A673 (cell line): ENCODE results near the gene ANKRD1. TPM values are rescaled to one million over a fixed set of nuclear protein-coding genes. Genes with fewer than 3 reads are reported as not detected.

ENCODE experiments used
- BruUV-seq: library from RNA; stranded (reverse); fragments of 400-500 nt; replicated peaks from 2 replicates; lab custom pipeline; 2021; lab: Mats Ljungman, UMichigan
- CTCF ChIA-PET: fragments of 300-600 bp; sonication (Branson Sonifier 250); formaldehyde crosslinking; loops from one replicate; lab custom pipeline; 2022; ENCODE audit warnings: antibody characterized with exemption; lab: Charles Lee
- POLR2A ChIA-PET: fragments of 300-600 bp; sonication (Branson Sonifier 250); formaldehyde crosslinking; loops from one replicate; lab custom pipeline; 2022; ENCODE audit warnings: antibody characterized with exemption; ENCODE audit not compliant: low non-redundant PET; lab: Charles Lee
- DNase-seq: peaks from one replicate; pipeline ENCODE4 v3.0.0-alpha.2; 2015; ENCODE audit warnings: low spot score
- H3K27ac ChIP-seq: fragments of 200-600 bp; sonication (generic); 2 replicates; pipeline ENCODE4 v1.5.1; 2016; ENCODE audit warnings: mixed run types, low read depth, mild to moderate bottlenecking, mixed read lengths, antibody characterized with exemption, low read length; ENCODE audit not compliant: poor library complexity, severe bottlenecking
- H3K27me3 ChIP-seq: fragments of 200-600 bp; sonication (generic); replicated peaks from 2 replicates; pipeline ENCODE4 v1.6.1; 2017; ENCODE audit warnings: mixed run types, low read depth, mild to moderate bottlenecking, mixed read lengths, antibody characterized with exemption, low read length; ENCODE audit not compliant: insufficient read depth, poor library complexity
- H3K36me3 ChIP-seq: fragments of 200-600 bp; sonication (generic); 2 replicates; pipeline ENCODE4 v1.6.1; 2016; ENCODE audit warnings: mixed run types, mild to moderate bottlenecking, mixed read lengths, antibody characterized with exemption, low read length; ENCODE audit not compliant: insufficient read depth, poor library complexity, severe bottlenecking
- H3K4me1 ChIP-seq: fragments of 200-600 bp; sonication (generic); 2 replicates; pipeline ENCODE4 v1.6.1; 2017; ENCODE audit warnings: mixed run types, mild to moderate bottlenecking, mixed read lengths, antibody characterized with exemption, low read length; ENCODE audit not compliant: insufficient read depth, poor library complexity, severe bottlenecking
- H3K4me3 ChIP-seq: fragments of 200-600 bp; sonication (generic); 2 replicates; pipeline ENCODE4 v1.5.1; 2016; ENCODE audit warnings: low read depth, mixed run types, mild to moderate bottlenecking, mixed read lengths, low read length; ENCODE audit not compliant: poor library complexity, severe bottlenecking
- H3K9me3 ChIP-seq: fragments of 200-600 bp; sonication (generic); 2 replicates; pipeline ENCODE4 v1.6.1; 2016; ENCODE audit warnings: mixed run types, low read depth, mild to moderate bottlenecking, mixed read lengths, antibody characterized with exemption, low read length; ENCODE audit not compliant: poor library complexity, severe bottlenecking
- EZH2 ChIP-seq: fragments of 200-600 bp; sonication (generic); IDR thresholded peaks from 2 replicates; pipeline ENCODE4 v1.6.1; 2017; ENCODE audit warnings: borderline replicate concordance, low read depth, mild to moderate bottlenecking, mixed read lengths, antibody characterized with exemption, low read length; ENCODE audit not compliant: poor library complexity, severe bottlenecking
- intact Hi-C: fragments of 100-400 bp; cut with micrococcal nuclease; formaldehyde crosslinking; loops from one replicate; pipeline ENCODE4 v1.10.0; 2022; ENCODE audit not compliant: unreplicated experiment
- total RNA-seq: library from RNA; stranded (reverse); gene quantifications from 2 replicates; pipeline ENCODE4 v1.2.3, GENCODE V29; 2021
- TF ChIP-seq, protein P1 (sequence below): fragments of 300-800, 200-600 bp; sonication (generic); conservative IDR thresholded peaks from 2 replicates; pipeline ENCODE4 v1.5.1; 2017; ENCODE audit warnings: low read depth, mild to moderate bottlenecking, antibody characterized with exemption, low read length, moderate library complexity, mixed read lengths

Gene ANKRD1
- total RNA-seq, 1 experiment from 2014 or later, result not detected

DNA sequence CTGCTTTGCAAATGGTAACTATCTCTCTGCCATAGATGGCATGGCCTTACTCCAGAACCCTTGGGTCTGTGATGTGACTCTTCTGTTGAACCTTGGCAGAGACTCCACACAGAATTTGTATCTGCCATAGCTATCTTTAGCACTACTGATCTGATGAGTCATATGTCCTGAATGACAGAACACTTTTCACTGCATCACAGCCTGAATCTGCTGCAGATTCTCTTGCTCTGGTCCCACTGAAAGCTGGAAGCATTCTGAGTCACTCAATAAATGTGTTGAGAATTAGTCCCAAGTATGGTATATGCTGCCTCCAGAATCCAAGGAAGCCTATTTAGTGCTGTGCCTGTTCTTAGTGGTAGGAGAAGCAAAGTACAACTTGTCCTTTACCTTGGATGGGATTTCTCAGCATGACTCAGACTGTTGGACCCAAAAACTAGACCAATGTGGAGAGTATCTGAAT is 39.5 kb upstream of the ANKRD1 start:
- TF ChIP-seq EZH2, result no peak
- TF ChIP-seq, protein P1, sequence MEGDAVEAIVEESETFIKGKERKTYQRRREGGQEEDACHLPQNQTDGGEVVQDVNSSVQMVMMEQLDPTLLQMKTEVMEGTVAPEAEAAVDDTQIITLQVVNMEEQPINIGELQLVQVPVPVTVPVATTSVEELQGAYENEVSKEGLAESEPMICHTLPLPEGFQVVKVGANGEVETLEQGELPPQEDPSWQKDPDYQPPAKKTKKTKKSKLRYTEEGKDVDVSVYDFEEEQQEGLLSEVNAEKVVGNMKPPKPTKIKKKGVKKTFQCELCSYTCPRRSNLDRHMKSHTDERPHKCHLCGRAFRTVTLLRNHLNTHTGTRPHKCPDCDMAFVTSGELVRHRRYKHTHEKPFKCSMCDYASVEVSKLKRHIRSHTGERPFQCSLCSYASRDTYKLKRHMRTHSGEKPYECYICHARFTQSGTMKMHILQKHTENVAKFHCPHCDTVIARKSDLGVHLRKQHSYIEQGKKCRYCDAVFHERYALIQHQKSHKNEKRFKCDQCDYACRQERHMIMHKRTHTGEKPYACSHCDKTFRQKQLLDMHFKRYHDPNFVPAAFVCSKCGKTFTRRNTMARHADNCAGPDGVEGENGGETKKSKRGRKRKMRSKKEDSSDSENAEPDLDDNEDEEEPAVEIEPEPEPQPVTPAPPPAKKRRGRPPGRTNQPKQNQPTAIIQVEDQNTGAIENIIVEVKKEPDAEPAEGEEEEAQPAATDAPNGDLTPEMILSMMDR, result no peak
- POLR2A ChIA-PET, result no interaction called here
- H3K4me3 ChIP-seq, result no peak overlapping the region
- intact Hi-C loops, result no loop called here
- CTCF ChIA-PET, result interaction anchor here (0.5 kb wide), 1 partner anchor 310 kb away, joined by 6 read pairs; no protein-coding TSS in a partner anchor
- no peak overlapping the region for H3K27ac ChIP-seq
- no peaks in the 10 kb centered on the region for H3K9me3 ChIP-seq
- peaks cover 3% of the 10 kb centered on the region for H3K27me3 ChIP-seq
- H3K4me1 ChIP-seq, result no peaks in the 10 kb centered on the region
- DNase-seq, result peak; percentile 33
- BruUV-seq, result no TSS peak
- H3K36me3 ChIP-seq, result no peaks in the 10 kb centered on the region

DNA sequence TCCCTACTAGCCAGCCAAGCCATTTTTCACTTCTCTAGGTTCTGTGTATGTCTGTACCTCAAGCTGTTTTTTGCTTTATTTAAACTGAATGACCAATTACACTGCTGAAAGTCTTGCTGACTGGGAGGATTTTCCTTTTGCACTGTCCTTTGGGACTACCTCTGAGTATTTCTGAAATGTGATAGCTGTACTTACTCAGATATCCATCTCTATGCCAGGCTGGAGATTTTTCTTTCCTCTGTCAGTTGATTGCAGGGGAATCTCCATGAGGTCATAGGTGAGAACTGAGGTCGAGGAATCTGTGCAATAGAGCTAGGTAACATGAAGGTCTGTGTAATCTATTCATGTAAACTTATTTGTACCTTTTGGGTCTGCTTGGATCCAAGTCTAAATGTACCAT is 38.9 kb upstream of the ANKRD1 start:
- intact Hi-C loops, result no loop called here
- POLR2A ChIA-PET, result interaction anchor here (0.6 kb wide), 1 partner anchor 291 kb away, joined by 5 read pairs; no protein-coding TSS in a partner anchor

DNA sequence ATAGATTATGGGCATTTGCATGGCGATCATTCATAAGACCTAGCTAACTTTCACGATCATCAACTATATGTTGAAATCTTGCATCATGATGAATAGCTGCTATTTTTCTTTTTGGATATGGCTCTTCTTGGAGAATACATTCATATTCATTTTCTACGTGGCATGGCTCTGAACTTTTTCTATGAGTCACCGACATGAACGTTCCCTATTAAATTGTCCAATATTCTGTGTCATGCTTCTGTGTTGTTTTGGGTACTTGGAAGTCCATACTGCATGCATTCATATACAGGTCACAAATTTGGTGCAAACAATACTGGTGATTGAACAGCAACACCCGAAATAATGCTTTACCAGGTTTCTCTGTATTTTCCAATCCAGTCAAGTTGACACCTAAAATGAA is 37.9 kb upstream of the ANKRD1 start:
- TF ChIP-seq, protein P1, result no peak
- TF ChIP-seq EZH2, result no peak
- BruUV-seq, result no TSS peak
- H3K4me1 ChIP-seq, result no peaks in the 10 kb centered on the region
- intact Hi-C loops, result no loop called here
- no peaks in the 10 kb centered on the region for H3K9me3 ChIP-seq
- ChIA-PET POLR2A (no interaction called here), CTCF (no interaction called here)
- H3K27ac ChIP-seq, result no peak overlapping the region
- H3K36me3 ChIP-seq, result no peaks in the 10 kb centered on the region
- H3K27me3 ChIP-seq, result no peaks in the 10 kb centered on the region
- H3K4me3 ChIP-seq, result no peak overlapping the region
- DNase-seq, result no peak

More for the DNA sequence above, 38.9 kb upstream of the ANKRD1 start:
- Histone ChIP-seq H3K27ac (no peak overlapping the region), H3K36me3 (no peaks in the 10 kb centered on the region), H3K9me3 (no peaks in the 10 kb centered on the region), H3K27me3 (peaks cover 3% of the 10 kb centered on the region), H3K4me3 (no peak overlapping the region), H3K4me1 (no peaks in the 10 kb centered on the region)
- no peak for DNase-seq
- CTCF ChIA-PET, result interaction anchor here (0.5 kb wide), 1 partner anchor 311 kb away, joined by 6 read pairs; no protein-coding TSS in a partner anchor
- TF ChIP-seq, protein P1, result no peak
- no peak for TF ChIP-seq EZH2
- BruUV-seq, result no TSS peak
